OCI-LY3 (cell line): ENCODE data around the gene SCAF8.

Experiments used
- H2AFZ ChIP-seq: fragments of 200-600, 300-600 bp; shearing (Covaris generic); 2 replicates; pipeline ENCODE4 v1.6.0; 2014; ENCODE audit warnings: antibody characterized with exemption, low read depth, low read length
- H3K27ac ChIP-seq: fragments of 200-600, 300-600 bp; sonication (generic); 2 replicates; pipeline ENCODE4 v1.5.1; 2014; ENCODE audit warnings: mild to moderate bottlenecking, low read length, moderate library complexity, mixed read lengths
- H3K27me3 ChIP-seq: fragments of 200-600, 300-600 bp; sonication (generic); 2 replicates; pipeline ENCODE4 v1.6.1; 2014; ENCODE audit warnings: low read depth, low read length, mixed read lengths
- H3K36me3 ChIP-seq: fragments of 200-600, 300-600 bp; sonication (generic); replicated peaks from 2 replicates; pipeline ENCODE3; 2014; ENCODE audit warnings: low read depth, low read length, mixed read lengths
- H3K4me1 ChIP-seq: fragments of 300-600, 200-600 bp; sonication (generic); 2 replicates; pipeline ENCODE4 v1.6.1; 2014; ENCODE audit warnings: low read length, mixed read lengths
- H3K4me2 ChIP-seq: fragments of 200-600, 300-600 bp; sonication (generic); 2 replicates; pipeline ENCODE4 v1.6.1; 2014; ENCODE audit warnings: low read length, mixed read lengths
- H3K4me3 ChIP-seq: fragments of 300-600, 200-600 bp; sonication (generic); 2 replicates; pipeline ENCODE4 v1.5.1; 2014; ENCODE audit warnings: antibody characterized with exemption, mild to moderate bottlenecking, low read length, moderate library complexity
- H3K79me2 ChIP-seq: fragments of 300-600, 200-600 bp; shearing (Covaris generic); 2 replicates; pipeline ENCODE4 v1.6.1; 2014; ENCODE audit warnings: mild to moderate bottlenecking, low read length, mixed read lengths
- H3K9ac ChIP-seq: fragments of 300-600, 200-600 bp; shearing (Covaris generic); 2 replicates; pipeline ENCODE4 v1.6.0; 2014; ENCODE audit warnings: mild to moderate bottlenecking, low read length, moderate library complexity
- H3K9me3 ChIP-seq: fragments of 200-600, 300-600 bp; shearing (Covaris generic); 2 replicates; pipeline ENCODE4 v1.6.1; 2014; ENCODE audit warnings: low read length, mixed read lengths; ENCODE audit not compliant: insufficient read depth
- H4K20me1 ChIP-seq: fragments of 200-600, 300-600 bp; sonication (generic); 2 replicates; pipeline ENCODE4 v1.6.1; 2016; ENCODE audit warnings: low read length, mixed read lengths; ENCODE audit not compliant: insufficient read depth
- CTCF ChIP-seq: fragments of 200-600, 300-600 bp; sonication (generic); IDR thresholded peaks from 2 replicates; pipeline ENCODE4 v1.5.1; 2014; ENCODE audit warnings: antibody characterized with exemption, low read length, low read depth
- EZH2phosphoT487 ChIP-seq: fragments of 200-600 bp; shearing (Covaris generic); IDR thresholded peaks from 2 replicates; pipeline ENCODE4 v1.6.1; 2018; ENCODE audit warnings: antibody characterized with exemption, mixed run types, low read depth

SCAF8 gene

GRCh38 chr6:154847318-154847717 is 114.1 kb downstream of the SCAF8 start:
- peaks cover 18% of the 10 kb centered on the region for H4K20me1 ChIP-seq
- no peaks in the 10 kb centered on the region for H3K36me3 ChIP-seq
- no peak overlapping the region for H3K4me3 ChIP-seq
- H3K9me3 ChIP-seq = no peaks in the 10 kb centered on the region
- no peak overlapping the region for H3K27ac ChIP-seq
- TF ChIP-seq EZH2phosphoT487 (no peak), CTCF (no peak)
- peaks cover 38% of the 10 kb centered on the region for H3K79me2 ChIP-seq
- H2AFZ ChIP-seq = no peak overlapping the region
- H3K4me2 ChIP-seq = no peak overlapping the region
- H3K4me1 ChIP-seq = no peaks in the 10 kb centered on the region
- H3K27me3 ChIP-seq = no peaks in the 10 kb centered on the region
- no peak overlapping the region for H3K9ac ChIP-seq

- H3K4me3 ChIP-seq = no peak overlapping the region
- H3K27me3 ChIP-seq = no peaks in the 10 kb centered on the region
- H3K27ac ChIP-seq = no peak overlapping the region
- H3K36me3 ChIP-seq = no peaks in the 10 kb centered on the region
- H3K4me1 ChIP-seq = no peaks in the 10 kb centered on the region
- H3K9ac ChIP-seq = no peak overlapping the region
- H4K20me1 ChIP-seq = peaks cover 18% of the 10 kb centered on the region
- TF ChIP-seq EZH2phosphoT487 (no peak), CTCF (no peak)
- H2AFZ ChIP-seq = no peak overlapping the region
- H3K4me2 ChIP-seq = no peak overlapping the region
- H3K79me2 ChIP-seq = peaks cover 38% of the 10 kb centered on the region
- no peaks in the 10 kb centered on the region for H3K9me3 ChIP-seq
Measured at GRCh38 chr6:154848580-154848979, 115.4 kb downstream of the SCAF8 start.

- no peaks in the 10 kb centered on the region for H3K27me3 ChIP-seq
- H2AFZ ChIP-seq = no peak overlapping the region
- H3K27ac ChIP-seq = no peak overlapping the region
- no peaks in the 10 kb centered on the region for H3K4me1 ChIP-seq
- no peak for TF ChIP-seq EZH2phosphoT487
- TF ChIP-seq CTCF = no peak
- H3K9me3 ChIP-seq = no peaks in the 10 kb centered on the region
- no peaks in the 10 kb centered on the region for H3K36me3 ChIP-seq
- H4K20me1 ChIP-seq = peaks cover 15% of the 10 kb centered on the region
- H3K79me2 ChIP-seq = peaks cover 38% of the 10 kb centered on the region
- H3K9ac ChIP-seq = no peak overlapping the region
- no peak overlapping the region for H3K4me3 ChIP-seq
- no peak overlapping the region for H3K4me2 ChIP-seq
Measured at GRCh38 chr6:154849475-154849874, 116.3 kb downstream of the SCAF8 start.

GRCh38 chr6:154852687-154853086 is 119.5 kb downstream of the SCAF8 start:
- Histone ChIP-seq H3K79me2 (peaks cover 23% of the 10 kb centered on the region), H3K27ac (no peak overlapping the region), H3K9ac (no peak overlapping the region), H3K27me3 (no peaks in the 10 kb centered on the region), H3K36me3 (no peaks in the 10 kb centered on the region), H4K20me1 (peaks cover 15% of the 10 kb centered on the region), H3K4me3 (no peak overlapping the region), H3K4me2 (no peak overlapping the region), H3K4me1 (no peaks in the 10 kb centered on the region), H3K9me3 (no peaks in the 10 kb centered on the region), H2AFZ (no peak overlapping the region)
- no peak for TF ChIP-seq CTCF
- TF ChIP-seq EZH2phosphoT487 = no peak
